ENCODE measurements around the gene UBE2J2. TPM values are rescaled to one million over a fixed set of nuclear protein-coding genes. Genes with fewer than 3 reads are reported as not detected.

The UBE2J2 gene
- total RNA-seq, 1 donor, result 51.4 TPM

GRCh38 chr1:1310109-1310385, 36.4 kb upstream of the UBE2J2 start:
- no peak for DNase-seq (ENCODE audit: low read depth in 2 of 3, low spot score in 2 of 3)

DNA sequence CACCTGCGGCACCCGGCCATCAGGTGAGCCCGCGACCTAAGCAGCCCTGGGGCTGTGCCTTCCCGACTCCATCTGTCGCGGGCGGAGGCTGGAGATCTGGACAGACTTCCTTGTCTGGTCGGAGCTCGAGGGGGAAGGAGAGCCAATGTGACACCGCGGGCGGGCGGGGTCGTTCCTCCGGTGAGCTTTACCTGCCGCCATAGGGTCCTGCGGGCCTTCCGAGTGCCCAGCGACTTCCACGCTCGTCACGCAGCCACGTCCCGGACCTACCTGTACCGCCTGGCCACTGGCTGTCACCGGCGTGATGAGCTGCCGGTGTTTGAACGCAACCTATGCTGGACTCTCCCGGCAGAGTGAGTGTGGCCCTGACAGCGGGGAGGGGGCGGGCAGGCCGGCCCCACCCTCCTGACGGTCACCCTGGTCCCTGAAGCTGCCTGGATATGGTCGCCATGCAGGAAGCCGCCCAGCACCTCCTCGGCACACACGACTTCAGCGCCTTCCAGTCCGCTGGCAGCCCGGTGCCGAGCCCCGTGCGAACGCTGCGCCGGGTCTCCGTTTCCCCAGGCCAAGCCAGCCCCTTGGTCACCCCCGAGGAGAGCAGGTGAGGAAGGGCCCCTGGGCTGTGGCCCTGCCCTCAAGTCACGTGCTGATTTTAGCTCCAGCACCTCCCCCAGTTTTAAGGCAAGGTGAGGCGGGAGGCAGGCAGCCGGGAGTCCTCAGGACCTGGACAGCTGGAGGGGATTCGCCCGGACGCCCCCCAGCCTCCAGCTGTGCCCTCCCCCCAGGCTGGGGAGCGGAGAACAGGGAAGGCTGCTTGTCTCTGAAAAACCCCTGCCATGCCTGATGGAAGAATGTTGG, 35.8 kb upstream of the UBE2J2 start:
- no peak for DNase-seq (ENCODE audit: low read depth in 2 of 3, low spot score in 2 of 3)

DNA sequence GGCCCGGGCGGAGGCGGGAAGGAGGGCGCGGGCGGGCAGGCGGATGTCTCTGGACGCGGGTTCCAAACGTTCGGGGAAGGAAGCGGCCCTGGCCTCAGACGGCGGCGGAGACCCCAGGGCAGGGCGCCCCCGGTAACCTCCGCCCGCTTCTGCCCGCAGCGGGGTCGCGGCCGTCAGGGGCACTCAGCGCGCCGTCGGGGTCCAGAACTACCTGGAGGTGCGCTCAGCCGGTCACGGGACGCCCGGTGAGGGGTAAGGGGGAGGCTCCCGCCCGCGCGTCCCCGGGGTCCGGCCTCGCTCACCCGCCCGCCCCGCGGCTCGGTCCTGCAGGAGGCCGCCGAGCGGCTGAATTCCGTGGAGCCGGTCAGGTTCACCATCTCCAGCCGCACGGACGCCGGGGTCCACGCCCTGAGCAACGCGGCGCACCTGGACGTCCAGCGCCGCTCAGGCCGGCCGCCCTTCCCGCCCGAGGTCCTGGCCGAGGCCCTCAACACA, 35.1 kb upstream of the UBE2J2 start:
- DNase-seq (ENCODE audit: low read depth in 2 of 3, low spot score in 2 of 3), result no peak

DNA sequence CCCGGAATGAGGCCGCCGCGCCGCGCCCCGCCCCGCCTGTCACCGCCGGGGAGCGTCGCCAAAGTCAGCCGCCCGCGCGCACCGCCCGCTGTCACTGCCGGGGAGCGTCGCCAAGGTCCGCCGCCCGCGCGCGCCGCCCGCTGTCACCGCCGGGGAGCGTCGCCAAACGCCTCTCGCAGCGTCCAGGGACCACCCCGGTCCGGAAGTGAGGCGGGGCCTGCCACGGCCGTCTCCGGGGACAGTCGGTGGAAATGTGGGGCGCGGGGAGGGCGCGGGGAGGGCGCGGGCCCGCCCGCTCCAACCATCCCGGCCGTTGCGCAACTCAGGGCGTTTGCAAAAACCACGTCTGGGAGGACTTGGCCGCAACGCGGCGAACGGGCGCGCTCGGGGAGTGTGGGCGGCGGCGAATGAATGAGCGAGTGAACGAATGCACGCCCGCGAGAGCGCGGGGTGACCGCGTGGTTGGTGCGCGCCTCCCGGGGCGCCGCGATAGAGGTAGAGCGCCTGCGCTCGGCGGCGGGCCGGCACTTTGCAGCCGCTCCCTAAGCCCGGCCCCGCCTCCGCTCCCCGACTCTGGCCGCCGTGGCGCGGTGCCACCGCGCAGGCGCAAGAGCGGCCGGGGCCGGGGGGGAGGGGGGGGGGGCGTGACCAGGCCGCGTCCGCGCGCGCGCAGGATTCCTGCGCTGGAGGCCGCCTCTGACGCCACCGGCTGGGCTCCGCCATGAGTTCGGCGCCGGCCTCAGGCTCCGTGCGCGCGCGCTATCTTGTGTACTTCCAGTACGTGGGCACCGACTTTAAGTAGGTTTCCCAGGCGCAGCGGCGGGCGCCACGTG, 34.5 kb upstream of the UBE2J2 start, which contains the start of the genes ACAP3 and PUSL1:
Gene ACAP3 (minus strand): TSS at position 8 of the 833 bp plus-strand sequence. CDS start 115 bp downstream, outside the sequence.
Gene PUSL1 (plus strand): TSS at position 675 of the 833 bp plus-strand sequence. CDS start 47 bp downstream, at position 722.
- DNase-seq (ENCODE audit: low read depth in 2 of 3, low spot score in 2 of 3), result peak; percentile 85 to 92 (median 90)

- DNase-seq (ENCODE audit: low read depth in 2 of 3, low spot score in 2 of 3), result no peak
These were observed 33.7 kb upstream of the UBE2J2 start for GRCh38 chr1:1307261-1307922.

DNA sequence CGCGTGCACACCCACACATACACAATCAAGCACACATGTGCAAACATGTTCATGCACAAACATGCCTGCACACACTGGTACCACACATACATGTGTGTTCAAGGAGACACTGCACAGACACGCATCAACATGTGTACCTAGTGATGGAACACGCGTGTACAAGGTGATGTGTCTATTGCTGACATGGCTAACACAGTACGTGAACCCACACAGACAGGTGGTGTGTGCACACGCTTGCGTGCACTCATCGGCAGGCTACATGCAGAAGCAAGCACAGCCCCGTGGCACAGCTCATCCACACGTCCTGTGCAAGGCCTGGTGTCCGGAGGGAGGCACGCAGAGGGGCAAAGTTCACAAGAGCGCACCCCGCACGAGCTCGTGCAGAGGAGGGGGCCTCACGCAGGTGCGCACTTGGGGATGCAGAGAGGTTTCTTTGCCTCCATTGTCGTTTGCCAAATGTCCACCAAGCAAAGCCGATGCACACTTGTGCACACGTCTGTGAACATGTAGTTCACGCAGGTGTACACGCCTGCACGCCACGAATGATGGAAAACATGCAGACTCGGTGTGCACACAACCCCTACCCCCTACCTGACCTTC, 33.1 kb upstream of the UBE2J2 start:
- no peak for DNase-seq (ENCODE audit: low read depth in 2 of 3, low spot score in 2 of 3)

DNA sequence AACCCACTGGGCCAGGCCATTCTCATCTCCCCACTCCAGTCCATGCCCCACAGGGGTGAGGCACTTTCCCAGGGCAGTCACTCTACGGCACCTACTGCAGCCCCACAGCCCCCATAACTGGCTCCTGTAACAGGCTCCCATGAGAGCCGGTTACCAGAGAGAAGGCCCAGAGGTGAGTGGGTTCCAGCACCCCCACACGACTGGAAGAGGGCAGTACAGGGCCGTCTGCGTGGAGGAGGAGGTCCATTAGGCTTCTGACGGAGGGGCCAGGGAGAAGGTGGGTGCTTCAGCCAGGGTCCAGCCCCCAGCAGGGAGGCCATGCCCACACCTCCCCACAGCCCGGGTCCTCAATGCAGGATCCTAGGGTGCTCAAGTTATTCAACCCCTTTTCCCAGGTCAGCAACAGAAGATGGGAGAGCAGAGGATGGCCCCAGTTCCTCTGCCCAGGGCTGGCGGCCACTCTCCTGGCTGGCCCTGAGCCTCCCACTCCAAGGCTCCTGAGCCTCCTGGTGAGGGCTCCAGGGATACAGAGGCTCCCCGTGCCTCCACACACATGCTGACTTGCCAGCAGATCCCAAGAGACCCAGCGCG, 32.5 kb upstream of the UBE2J2 start:
- peak in 2 of 3 donors; percentile 42 to 44 for DNase-seq (ENCODE audit: low read depth in 2 of 3, low spot score in 2 of 3)

- DNase-seq (ENCODE audit: low read depth in 2 of 3, low spot score in 2 of 3), result peak in 2 of 3 donors; percentile 90 to 92
These were observed 31.8 kb upstream of the UBE2J2 start for GRCh38 chr1:1305300-1306069.

GRCh38 chr1:1304331-1305299, 31.0 kb upstream of the UBE2J2 start:
- DNase-seq (ENCODE audit: low read depth in 2 of 3, low spot score in 2 of 3), result no peak

DNA sequence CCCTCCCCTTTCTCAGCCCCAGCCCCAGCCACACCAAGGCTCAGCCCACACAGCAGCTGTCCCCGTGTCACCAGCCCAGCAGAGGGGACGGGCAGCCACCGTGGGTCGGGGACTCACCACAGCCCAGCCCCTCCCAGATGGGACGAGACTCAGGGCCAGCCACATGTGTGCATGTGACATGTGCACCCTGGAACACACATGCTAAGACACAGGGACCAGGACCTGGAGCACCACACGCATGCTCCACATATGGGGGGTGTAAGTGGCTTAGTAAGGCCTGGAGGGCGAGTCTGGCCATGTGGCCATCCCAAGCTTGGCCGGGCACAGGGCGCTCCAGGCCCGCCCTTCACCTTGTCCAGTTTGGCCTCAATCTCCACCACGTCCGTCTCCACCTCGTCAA, 30.1 kb upstream of the UBE2J2 start:
- DNase-seq (ENCODE audit: low read depth in 2 of 3, low spot score in 2 of 3), result no peak

DNA sequence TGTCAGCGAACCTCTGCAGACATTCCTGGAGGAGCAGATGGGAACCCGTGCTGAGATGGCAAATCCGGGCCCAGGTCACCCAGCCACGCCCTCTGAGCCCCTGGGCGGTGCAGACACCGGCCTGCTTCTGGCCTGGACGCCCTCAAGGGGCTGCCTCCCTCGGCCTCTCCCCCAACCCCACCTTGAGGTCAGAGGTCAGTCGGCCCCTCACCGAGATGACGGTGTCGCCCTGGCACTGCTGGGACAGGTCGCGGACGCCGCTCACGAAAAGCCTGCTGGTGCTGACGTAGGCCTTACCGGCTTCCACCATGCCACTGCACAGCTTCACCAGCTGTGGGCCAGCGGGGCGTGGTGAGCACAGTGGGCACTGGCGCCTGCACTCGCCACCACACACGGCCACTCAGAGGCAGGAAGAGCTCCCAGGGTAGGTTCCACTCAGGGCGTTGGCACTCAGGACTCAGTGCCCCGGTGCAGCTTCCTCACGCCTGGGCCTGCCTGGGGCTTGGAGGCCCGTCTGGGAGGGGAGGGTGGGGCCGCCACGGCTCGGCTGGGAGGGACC, 29.4 kb upstream of the UBE2J2 start:
- no peak for DNase-seq (ENCODE audit: low read depth in 2 of 3, low spot score in 2 of 3)

GRCh38 chr1:1302006-1302430, 28.4 kb upstream of the UBE2J2 start:
- DNase-seq (ENCODE audit: low read depth in 2 of 3, low spot score in 2 of 3), result peak in 1 of 3 donors; percentile 42

GRCh38 chr1:1300352-1300739, 26.7 kb upstream of the UBE2J2 start:
- DNase-seq (ENCODE audit: low read depth in 2 of 3, low spot score in 2 of 3), result no peak

DNA sequence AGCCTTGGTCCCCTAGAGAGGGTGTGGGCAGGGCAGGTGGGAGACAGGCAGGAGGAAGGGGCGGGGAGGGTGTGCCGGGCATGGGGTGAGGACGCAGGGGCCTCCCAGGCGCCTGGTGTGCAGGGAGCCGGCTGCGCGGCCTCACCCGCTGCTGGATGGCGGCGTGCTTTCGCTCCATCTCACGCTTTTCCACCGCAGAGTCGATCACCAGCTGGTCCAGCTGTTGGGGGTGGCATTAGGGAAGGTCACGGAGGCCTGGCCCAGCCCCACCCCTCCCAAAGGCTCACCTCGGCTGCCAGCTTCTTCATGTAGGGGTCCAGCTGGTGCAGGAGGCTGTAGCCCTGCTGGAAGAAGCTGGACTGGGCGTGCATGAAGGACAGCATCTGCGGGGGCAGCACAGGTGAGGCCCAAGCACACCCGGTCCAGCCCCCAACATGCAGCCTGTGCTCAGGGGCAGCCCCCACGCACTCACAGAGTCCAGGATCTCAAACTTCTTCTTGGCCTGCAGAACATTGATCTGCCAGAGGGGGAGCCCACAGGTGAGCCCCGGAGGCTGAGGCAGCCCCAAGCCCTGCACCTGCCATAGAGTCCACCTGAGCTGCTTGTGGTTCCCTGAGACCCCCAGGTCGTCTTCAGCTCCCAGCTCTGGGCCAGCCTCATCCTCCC, 26.2 kb upstream of the UBE2J2 start:
- DNase-seq (ENCODE audit: low read depth in 2 of 3, low spot score in 2 of 3), result no peak

GRCh38 chr1:1298861-1299685, 25.4 kb upstream of the UBE2J2 start:
- no peak for DNase-seq (ENCODE audit: low read depth in 2 of 3, low spot score in 2 of 3)

DNA sequence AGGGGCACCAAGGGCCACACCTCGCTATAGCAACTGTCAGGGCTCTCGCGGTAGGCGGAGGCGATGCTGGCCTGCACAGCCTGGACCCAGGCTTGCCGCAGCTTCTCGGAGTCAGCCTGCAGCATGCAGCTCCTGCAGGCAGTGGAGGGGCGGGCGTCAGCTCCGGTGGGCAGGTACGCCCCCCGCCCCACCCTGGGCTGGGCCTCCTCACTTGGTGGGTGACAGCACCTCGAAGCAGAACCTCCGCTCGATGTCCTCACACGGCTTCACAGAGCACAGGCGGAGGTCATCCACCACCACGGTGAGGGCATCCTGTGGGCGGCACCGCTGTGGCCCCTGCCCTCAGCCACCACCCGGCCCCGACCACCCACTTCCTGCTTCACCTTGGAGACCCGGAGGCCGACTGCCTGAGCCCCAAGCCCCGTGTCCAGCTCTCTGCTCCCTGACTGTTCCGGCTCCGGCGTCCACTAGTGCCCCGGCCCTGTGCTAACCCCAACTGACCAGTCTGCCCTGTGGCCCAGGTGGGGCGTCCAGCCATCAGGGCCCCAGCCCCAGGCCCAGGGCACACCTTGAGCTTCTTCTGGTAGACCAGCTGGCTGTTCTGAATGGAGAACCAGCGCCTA, 24.3 kb upstream of the UBE2J2 start:
- no peak for DNase-seq (ENCODE audit: low read depth in 2 of 3, low spot score in 2 of 3)
